H9 (cell line): Measurements from ENCODE around the gene PCDHGA3. TPM values are rescaled to one million over a fixed set of nuclear protein-coding genes. Genes with fewer than 3 reads are reported as not detected.

ENCODE experiments used
- DNase-seq: peaks from one replicate; pipeline ENCODE4 v3.0.0-alpha.2; 2017
- H2AFZ ChIP-seq: one replicate; pipeline ENCODE4 v1.6.1; 2013; ENCODE audit warnings: mild to moderate bottlenecking, low read length, control low read depth, moderate library complexity
- H2AK5ac ChIP-seq: 2 replicates; pipeline ENCODE4 v1.6.1; 2013; ENCODE audit warnings: low read length, control low read depth, mixed read lengths; ENCODE audit not compliant: insufficient read length
- H2BK120ac ChIP-seq: one replicate; pipeline ENCODE4 v1.6.1; 2013; ENCODE audit warnings: low read depth, mild to moderate bottlenecking, low read length, control low read depth, inconsistent platforms; ENCODE audit not compliant: poor library complexity, severe bottlenecking
- H2BK12ac ChIP-seq: 2 replicates; pipeline ENCODE4 v1.6.1; 2013; ENCODE audit warnings: low read length, control low read depth, mixed read lengths, low read depth; ENCODE audit not compliant: insufficient read length
- H2BK15ac ChIP-seq: 2 replicates; pipeline ENCODE4 v1.6.1; 2013; ENCODE audit warnings: low read depth, low read length, control low read depth
- H2BK20ac ChIP-seq: one replicate; pipeline ENCODE4 v1.6.1; 2013; ENCODE audit warnings: low read depth, mild to moderate bottlenecking, low read length, control low read depth, inconsistent platforms; ENCODE audit not compliant: poor library complexity, severe bottlenecking
- H2BK5ac ChIP-seq: 2 replicates; pipeline ENCODE4 v1.6.1; 2013; ENCODE audit warnings: low read length, control low read depth, mixed read lengths; ENCODE audit not compliant: insufficient read length
- H3K14ac ChIP-seq: 2 replicates; pipeline ENCODE4 v1.6.1; 2013; ENCODE audit warnings: low read length, control low read depth; ENCODE audit not compliant: insufficient read depth
- H3K18ac ChIP-seq: 2 replicates; pipeline ENCODE4 v1.6.1; 2013; ENCODE audit warnings: low read depth, mild to moderate bottlenecking, mixed read lengths, low read length, control low read depth; ENCODE audit not compliant: insufficient read length
- H3K23ac ChIP-seq: 2 replicates; pipeline ENCODE4 v1.6.1; 2013; ENCODE audit warnings: low read length, control low read depth, mixed read lengths, low read depth; ENCODE audit not compliant: insufficient read length
- H3K23me2 ChIP-seq: 2 replicates; pipeline ENCODE4 v1.6.1; 2013; ENCODE audit warnings: low read depth, mild to moderate bottlenecking, mixed read lengths, low read length, control low read depth; ENCODE audit not compliant: insufficient read length, poor library complexity, severe bottlenecking
- H3K27ac ChIP-seq: 2 replicates; pipeline ENCODE4 v1.5.1; 2013; ENCODE audit warnings: low read length, control low read depth, mixed read lengths, low read depth; ENCODE audit not compliant: insufficient read length
- H3K27me3 ChIP-seq: 2 replicates; pipeline ENCODE4 v1.6.1; 2013; ENCODE audit warnings: low read length, control low read depth, inconsistent platforms; ENCODE audit not compliant: insufficient read depth
- H3K4ac ChIP-seq: 2 replicates; pipeline ENCODE4 v1.6.1; 2013; ENCODE audit warnings: low read depth, mild to moderate bottlenecking, control low read depth, inconsistent platforms, low read length, moderate library complexity
- H3K4me1 ChIP-seq: 2 replicates; pipeline ENCODE4 v1.6.1; 2013; ENCODE audit warnings: low read length, control low read depth, inconsistent platforms; ENCODE audit not compliant: insufficient read depth
- H3K4me2 ChIP-seq: 2 replicates; pipeline ENCODE4 v1.6.1; 2013; ENCODE audit warnings: low read length, control low read depth, mixed read lengths; ENCODE audit not compliant: insufficient read length, insufficient read depth
- H3K56ac ChIP-seq: 2 replicates; pipeline ENCODE4 v1.6.1; 2013; ENCODE audit warnings: low read depth, mild to moderate bottlenecking, mixed read lengths, low read length, control low read depth; ENCODE audit not compliant: insufficient read length
- H3K79me1 ChIP-seq: 2 replicates; pipeline ENCODE4 v1.6.1; 2013; ENCODE audit warnings: low read depth, mild to moderate bottlenecking, moderate library complexity, low read length, control low read depth, inconsistent platforms; ENCODE audit not compliant: insufficient read depth, poor library complexity, severe bottlenecking
- H3K79me2 ChIP-seq: 2 replicates; pipeline ENCODE4 v1.6.1; 2013; ENCODE audit warnings: low read length, control low read depth, inconsistent platforms; ENCODE audit not compliant: insufficient read depth
- H3K9ac ChIP-seq: 2 replicates; pipeline ENCODE4 v1.6.1; 2013; ENCODE audit warnings: low read length, control low read depth, mixed read lengths; ENCODE audit not compliant: insufficient read length; ENCODE audit errors: extremely low read depth
- H3K9me3 ChIP-seq: one replicate; pipeline ENCODE4 v1.6.1; 2013; ENCODE audit warnings: low read depth, low read length, inconsistent platforms; ENCODE audit not compliant: control insufficient read depth
- H3T11ph ChIP-seq: one replicate; pipeline ENCODE4 v1.6.1; 2013; ENCODE audit warnings: mild to moderate bottlenecking, low read length, control low read depth, inconsistent platforms
- H4K20me1 ChIP-seq: one replicate; pipeline ENCODE4 v1.6.1; 2013; ENCODE audit not compliant: control insufficient read depth, insufficient read length, insufficient read depth
- H4K5ac ChIP-seq: 2 replicates; pipeline ENCODE4 v1.6.1; 2013; ENCODE audit warnings: low read depth, mild to moderate bottlenecking, mixed read lengths, low read length, control low read depth; ENCODE audit not compliant: insufficient read length
- H4K8ac ChIP-seq: replicated peaks from 2 replicates; pipeline ENCODE4 v1.6.1; 2013; ENCODE audit warnings: low read length, control low read depth, mixed read lengths, low read depth; ENCODE audit not compliant: insufficient read length
- H4K91ac ChIP-seq: 2 replicates; pipeline ENCODE4 v1.6.1; 2013; ENCODE audit warnings: low read depth, mild to moderate bottlenecking, moderate library complexity, mixed read lengths, low read length, control low read depth; ENCODE audit not compliant: insufficient read length
- H3K27ac Mint-ChIP-seq, 3 experiments: 2 replicates in 2 of 3; 3 replicates in 1 of 3; pipeline ENCODE4 v1.8.0; 2020 to 2021; ENCODE audit warnings: mixed read lengths in 3 of 3, mild to moderate bottlenecking in 1 of 3, moderate library complexity in 1 of 3
- H3K27me3 Mint-ChIP-seq: 2 replicates; pipeline ENCODE4 v1.8.0; 2021; ENCODE audit warnings: low read depth, mild to moderate bottlenecking, moderate library complexity, mixed read lengths
- H3K36me3 Mint-ChIP-seq, 3 experiments: 2 replicates in 2 of 3; 3 replicates in 1 of 3; pipeline ENCODE4 v1.8.0; 2020 to 2021; ENCODE audit warnings: low read depth in 3 of 3, mixed read lengths in 3 of 3; ENCODE audit not compliant: insufficient read depth in 1 of 3
- H3K4me1 Mint-ChIP-seq, 2 experiments: 2 replicates each; pipeline ENCODE4 v1.8.0; 2020; ENCODE audit warnings: mixed read lengths in 2 of 2
- H3K4me3 Mint-ChIP-seq, 2 experiments: 2 replicates in 1 of 2; 3 replicates in 1 of 2; pipeline ENCODE4 v1.8.0; 2020 to 2021; ENCODE audit warnings: mild to moderate bottlenecking in 2 of 2, mixed read lengths in 2 of 2, moderate library complexity in 1 of 2
- H3K9me3 Mint-ChIP-seq, 2 experiments: 2 replicates in 1 of 2; 3 replicates in 1 of 2; pipeline ENCODE4 v1.8.0; 2020; ENCODE audit warnings: mild to moderate bottlenecking in 2 of 2, mixed read lengths in 2 of 2, moderate library complexity in 1 of 2
- CTCF ChIP-seq: fragments of 200-600 bp; sonication (generic); conservative IDR thresholded peaks from 3 replicates; pipeline ENCODE4 v1.8.0; 2021; ENCODE audit warnings: antibody characterized with exemption, mild to moderate bottlenecking
- WGBS: extraction: QIAGEN DNeasy Blood & Tissue Kit; methylation state at CpG from one replicate; pipeline ENCODE4 v1.1.7; 2013; ENCODE audit warnings: missing lambda C conversion rate, low lambda C conversion rate, mixed read lengths; ENCODE audit not compliant: insufficient read length; ENCODE audit errors: extremely low coverage; 5-methylcytosine and 5-hydroxymethylcytosine counted together
- total RNA-seq: library from RNA; stranded (reverse); gene quantifications from 2 replicates; pipeline ENCODE4 v1.2.1, GENCODE V29; 2021

Gene PCDHGA3
- total RNA-seq, 1 experiment from 2014 or later = 0.94 TPM

- H3K56ac ChIP-seq = no peak overlapping the region
- H2BK15ac ChIP-seq = no peak overlapping the region
- H3K79me2 ChIP-seq = no peaks in the 10 kb centered on the region
- H3K4ac ChIP-seq = no peak overlapping the region
- H3K27ac Mint-ChIP-seq = no peak overlapping the region
- H3K18ac ChIP-seq = no peak overlapping the region
- H3K23ac ChIP-seq = no peak overlapping the region
- no peaks in the 10 kb centered on the region for H3K27me3 ChIP-seq
- WGBS = no CpG with 5 or more reads among the region's 5 CpGs
- H2BK20ac ChIP-seq = no peak overlapping the region
- H3K23me2 ChIP-seq = no peaks in the 10 kb centered on the region
- no peak overlapping the region for H3K14ac ChIP-seq
- H4K8ac ChIP-seq = no peak overlapping the region
- H4K20me1 ChIP-seq = no peaks in the 10 kb centered on the region
- H3K4me1 ChIP-seq = no peaks in the 10 kb centered on the region
- no peak overlapping the region for H4K91ac ChIP-seq
- peaks cover 3% of the 10 kb centered on the region for H3K27me3 Mint-ChIP-seq
- no peak overlapping the region for H2BK120ac ChIP-seq
- peaks cover 60 to 63% of the 10 kb centered on the region in 2 experiments for H3K9me3 Mint-ChIP-seq
- no peak overlapping the region for H2AK5ac ChIP-seq
- no peak for TF ChIP-seq CTCF
- no peak overlapping the region for H2BK12ac ChIP-seq
- no peaks in the 10 kb centered on the region for H3K79me1 ChIP-seq
- H3K4me1 Mint-ChIP-seq = peaks cover 2 to 3% of the 10 kb centered on the region in 2 experiments; a peak in 2 of 4 replicates
- DNase-seq = no peak
- no peak overlapping the region for H3T11ph ChIP-seq
- H3K36me3 Mint-ChIP-seq = peaks cover 25 to 68% (median 50%) of the 10 kb centered on the region in 3 experiments
- peaks cover 29% of the 10 kb centered on the region for H3K9me3 ChIP-seq
- H3K4me2 ChIP-seq = no peak overlapping the region
- no peak overlapping the region for H4K5ac ChIP-seq
- no peak overlapping the region for H3K9ac ChIP-seq
- H2AFZ ChIP-seq = no peak overlapping the region
- no peak overlapping the region for H3K27ac ChIP-seq
- H2BK5ac ChIP-seq = no peak overlapping the region
- peak overlapping the region in 1 of 2 experiments; percentile 8; a peak in 1 of 5 replicates for H3K4me3 Mint-ChIP-seq
Observed at GRCh38 chr5:141356133-141356532, 12.5 kb downstream of the PCDHGA3 start.
